LNCaP clone FGC (cell line): ENCODE measurements around the gene STRN4.
A peak's percentile ranks its signal among the peaks of the same experiment; 100 is the strongest.

Source experiments
- DNase-seq: peaks from one replicate; pipeline ENCODE4 v3.0.0-alpha.2; 2011; ENCODE audit warnings: low read depth
- H3K4me3 ChIP-seq: 2 replicates; pipeline ENCODE4 v1.5.1; 2011; ENCODE audit warnings: mild to moderate bottlenecking, low read depth, low read length, control low read depth
- CTCF ChIP-seq: IDR thresholded peaks from 2 replicates; pipeline ENCODE4 v1.5.1; 2012; ENCODE audit warnings: mild to moderate bottlenecking; ENCODE audit not compliant: control insufficient read depth, insufficient read depth; ENCODE audit errors: extremely low read depth

The STRN4 gene

DNA sequence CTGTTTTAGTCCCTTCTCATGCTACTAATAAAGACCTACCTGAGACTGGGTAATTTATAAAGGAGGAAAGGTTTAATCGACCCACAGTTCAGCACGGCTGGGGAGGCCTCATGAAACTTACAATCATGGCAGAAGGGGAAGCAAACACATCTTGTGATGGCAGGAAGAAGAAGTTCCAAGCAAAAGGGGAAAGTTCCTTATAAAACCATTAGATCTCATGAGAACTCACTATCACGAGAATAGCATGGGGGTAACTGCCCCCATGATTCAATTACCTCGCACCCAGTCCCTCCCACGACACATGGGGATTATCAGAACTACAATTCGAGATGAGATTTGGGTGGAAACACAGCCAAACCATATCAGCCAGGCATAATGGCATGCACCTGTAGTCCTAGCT lies 13.0 kb upstream of the STRN4 start:
- H3K4me3 ChIP-seq: no peak overlapping the region
- TF ChIP-seq CTCF: no peak
- DNase-seq: no peak

DNA sequence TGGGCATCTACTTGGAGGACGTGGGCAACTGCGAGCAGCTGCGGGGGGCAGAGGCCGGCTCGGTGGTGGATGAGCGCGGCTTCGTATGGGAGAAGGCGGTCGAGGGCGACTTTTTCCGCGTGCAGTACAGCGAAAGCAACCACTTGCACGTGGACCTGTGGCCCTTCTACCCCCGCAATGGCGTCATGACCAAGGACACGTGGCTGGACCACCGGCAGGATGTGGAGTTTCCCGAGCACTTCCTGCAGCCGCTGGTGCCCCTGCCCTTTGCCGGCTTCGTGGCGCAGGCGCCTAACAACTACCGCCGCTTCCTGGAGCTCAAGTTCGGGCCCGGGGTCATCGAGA lies 10.3 kb upstream of the STRN4 start:
- no peak for TF ChIP-seq CTCF
- DNase-seq: no peak
- no peak overlapping the region for H3K4me3 ChIP-seq

GRCh38 chr19:46755853-46756543 lies 9.7 kb upstream of the STRN4 start:
- no peak for TF ChIP-seq CTCF

DNA sequence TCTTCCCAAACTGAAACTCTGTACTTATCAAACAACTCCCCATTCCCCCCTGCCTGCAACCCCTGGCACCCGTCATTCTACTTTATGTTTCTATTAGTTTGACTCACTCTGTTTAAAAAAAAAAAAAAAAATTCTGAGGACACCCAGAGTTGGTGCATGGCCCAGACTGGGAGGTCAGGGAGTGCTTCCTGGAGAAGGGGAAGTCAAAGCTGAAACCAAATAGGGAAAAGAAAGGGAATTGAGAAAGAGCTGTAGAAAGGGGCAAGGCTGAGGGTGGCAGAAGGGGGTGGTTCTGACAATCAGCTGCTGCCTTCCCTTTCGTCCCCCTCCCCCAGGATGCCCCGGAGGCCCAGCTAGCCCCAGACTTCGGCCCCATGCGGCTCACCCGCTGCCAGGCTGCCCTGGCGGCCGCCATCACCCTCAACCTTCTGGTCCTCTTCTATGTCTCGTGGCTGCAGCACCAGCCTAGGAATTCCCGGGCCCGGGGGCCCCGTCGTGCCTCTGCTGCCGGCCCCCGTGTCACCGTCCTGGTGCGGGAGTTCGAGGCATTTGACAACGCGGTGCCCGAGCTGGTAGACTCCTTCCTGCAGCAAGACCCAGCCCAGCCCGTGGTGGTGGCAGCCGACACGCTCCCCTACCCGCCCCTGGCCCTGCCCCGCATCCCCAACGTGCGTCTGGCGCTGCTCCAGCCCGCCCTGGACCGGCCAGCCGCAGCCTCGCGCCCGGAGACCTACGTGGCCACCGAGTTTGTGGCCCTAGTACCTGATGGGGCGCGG lies 9.0 kb upstream of the STRN4 start:
- no peak for TF ChIP-seq CTCF
- DNase-seq: no peak
- H3K4me3 ChIP-seq: no peak overlapping the region

More at GRCh38 chr19:46755853-46756543, 9.7 kb upstream of the STRN4 start:
- DNase-seq: no peak
- no peak overlapping the region for H3K4me3 ChIP-seq

DNA sequence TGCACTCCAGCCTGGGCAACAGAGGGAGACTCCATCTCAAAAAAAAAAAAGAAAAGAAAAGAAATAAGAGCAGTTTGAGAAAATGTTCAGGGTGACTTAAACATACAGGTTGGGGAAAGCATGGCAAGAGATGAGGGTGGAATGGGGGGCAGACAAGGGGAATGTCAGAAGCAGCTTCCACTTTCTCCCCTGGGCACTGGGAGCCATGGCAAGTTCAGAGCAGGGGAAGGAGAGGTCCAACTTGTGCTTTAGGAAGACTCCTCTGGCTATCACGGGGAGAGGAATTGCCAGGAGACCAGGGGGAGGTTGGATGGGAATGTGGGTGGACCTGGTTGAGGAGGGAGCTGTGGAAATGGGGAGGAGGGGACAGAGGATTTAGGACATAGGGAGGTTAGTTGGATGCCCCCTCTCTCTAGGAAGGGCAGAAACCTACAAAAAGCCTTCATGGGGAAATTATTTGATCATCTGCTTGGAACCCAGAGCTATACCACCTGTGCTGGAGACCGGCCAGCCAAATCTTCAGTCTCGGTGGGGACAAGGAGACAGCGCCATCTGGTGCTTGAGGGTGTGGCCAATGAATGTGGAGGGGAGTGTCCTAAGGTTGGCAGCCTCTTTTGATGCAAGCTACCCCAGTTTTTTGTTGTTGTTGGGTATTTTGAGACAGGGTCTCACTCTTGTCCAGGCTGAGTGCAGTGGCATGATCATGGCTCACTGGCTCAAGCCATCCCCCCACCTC lies 7.3 kb upstream of the STRN4 start:
- TF ChIP-seq CTCF: peak; percentile 23; the same call in 1 of the 2 replicates
- H3K4me3 ChIP-seq: no peak overlapping the region
- DNase-seq: no peak

DNA sequence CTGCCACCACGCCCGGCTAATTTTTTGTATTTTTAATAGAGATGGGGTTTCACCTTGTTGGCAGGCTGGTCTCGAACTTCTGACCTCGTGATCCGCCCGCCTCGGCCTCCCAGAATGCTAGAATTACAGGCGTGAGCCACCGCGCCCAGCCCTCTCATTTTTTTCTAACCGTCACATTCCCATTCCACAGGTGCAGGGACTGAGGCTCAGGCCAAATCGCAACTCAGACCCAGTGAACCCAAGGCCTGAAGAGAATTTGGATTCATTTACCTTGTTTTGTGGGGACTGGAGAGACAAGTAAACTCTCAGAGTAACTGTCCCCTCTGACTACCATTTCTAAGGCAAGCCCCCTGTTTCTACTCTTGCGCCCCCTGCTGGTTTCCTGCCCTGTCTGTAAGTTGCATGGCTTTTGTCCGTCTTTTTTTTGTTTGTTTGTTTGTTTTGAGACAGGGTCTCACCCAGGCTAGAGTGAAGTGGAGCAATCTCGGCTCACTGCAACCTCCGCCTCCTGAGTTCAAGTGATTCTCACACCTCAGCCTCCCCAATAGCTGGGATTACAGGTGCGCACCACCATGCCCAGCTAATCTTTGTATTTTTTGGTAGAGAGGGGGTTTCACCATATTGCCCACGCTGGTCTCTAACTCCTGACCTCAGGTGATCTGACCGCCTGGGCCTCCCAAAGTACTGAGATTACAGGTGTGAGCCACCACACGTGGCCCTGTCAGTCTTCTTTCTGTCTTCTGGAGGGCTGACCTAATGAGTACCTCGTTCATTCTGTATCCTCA lies 2.3 kb upstream of the STRN4 start:
- no peak overlapping the region for H3K4me3 ChIP-seq
- DNase-seq: no peak
- peak; percentile 44 for TF ChIP-seq CTCF
